ENCODE data around the gene OR2A7. TPM values are rescaled to one million over a fixed set of nuclear protein-coding genes. Genes with fewer than 3 reads are reported as not detected.
"Not testable (repeated sequence)": the region's sequence is repeated elsewhere in the genome, so short reads cannot be mapped to it uniquely, and the experiment has no call there.

Gene OR2A7
- total RNA-seq, 1 donor from 2014 or later: 7.4 TPM

GRCh38 chr7:144281981-144282380, 17.4 kb upstream of the OR2A7 start:
- intact Hi-C loops (cut with DNase I); H3K27me3 ChIP-seq; DNase-seq (ENCODE audit: extremely low spot score in 2 of 2); H3K36me3 ChIP-seq; H3K4me1 ChIP-seq; H3K4me3 ChIP-seq; H3K9me3 ChIP-seq; H3K27ac ChIP-seq: not testable (repeated sequence)

- DNase-seq (ENCODE audit: extremely low spot score in 2 of 2); H3K4me1 ChIP-seq; intact Hi-C loops (cut with DNase I); H3K27ac ChIP-seq; H3K36me3 ChIP-seq; H3K27me3 ChIP-seq; H3K9me3 ChIP-seq; H3K4me3 ChIP-seq: not testable (repeated sequence)
Measured at GRCh38 chr7:144280010-144280409, 15.4 kb upstream of the OR2A7 start.

- H3K4me3 ChIP-seq; DNase-seq (ENCODE audit: extremely low spot score in 2 of 2); H3K27me3 ChIP-seq; H3K36me3 ChIP-seq; H3K4me1 ChIP-seq; H3K9me3 ChIP-seq; intact Hi-C loops (cut with DNase I); H3K27ac ChIP-seq: not testable (repeated sequence)
Measured at GRCh38 chr7:144275281-144275680, 10.7 kb upstream of the OR2A7 start.

GRCh38 chr7:144269188-144269587, 4.6 kb upstream of the OR2A7 start, which contains the start of gene CTAGE8:
Gene CTAGE8, minus strand, starts transcription at chr7:144269288. Its CDS starts 38 bp downstream, at chr7:144269250.
- H3K36me3 ChIP-seq; H3K9me3 ChIP-seq; intact Hi-C loops (cut with DNase I); DNase-seq (ENCODE audit: extremely low spot score in 2 of 2); H3K4me1 ChIP-seq; H3K27me3 ChIP-seq; H3K4me3 ChIP-seq; H3K27ac ChIP-seq: not testable (repeated sequence)

- H3K4me3 ChIP-seq; intact Hi-C loops (cut with DNase I); H3K27me3 ChIP-seq; H3K4me1 ChIP-seq; H3K36me3 ChIP-seq; H3K27ac ChIP-seq; H3K9me3 ChIP-seq; DNase-seq (ENCODE audit: extremely low spot score in 2 of 2): not testable (repeated sequence)
Measured at GRCh38 chr7:144262128-144262527, 2.5 kb downstream of the OR2A7 start.

- H3K4me3 ChIP-seq; intact Hi-C loops (cut with DNase I); H3K36me3 ChIP-seq; H3K9me3 ChIP-seq; H3K4me1 ChIP-seq; H3K27ac ChIP-seq; H3K27me3 ChIP-seq; DNase-seq (ENCODE audit: extremely low spot score in 2 of 2): not testable (repeated sequence)
Measured at GRCh38 chr7:144259067-144259466, 5.5 kb downstream of the OR2A7 start.

GRCh38 chr7:144256112-144256511, 8.5 kb downstream of the OR2A7 start:
- H3K4me3 ChIP-seq: no peak overlapping the region
- intact Hi-C loops (cut with DNase I): no loop called here
- H3K36me3 ChIP-seq: no peaks in the 10 kb centered on the region
- no peaks in the 10 kb centered on the region for H3K9me3 ChIP-seq
- TF ChIP-seq CTCF (IDR thresholded peaks at IDR 0.05): no peak
- no peak overlapping the region for H3K27ac ChIP-seq
- H3K27me3 ChIP-seq: no peaks in the 10 kb centered on the region
- no peaks in the 10 kb centered on the region for H3K4me1 ChIP-seq
- peak; percentile 62 to 94 for DNase-seq (ENCODE audit: extremely low spot score in 2 of 2)

GRCh38 chr7:144255471-144255897, 9.1 kb downstream of the OR2A7 start:
- Histone ChIP-seq H3K27ac (no peak overlapping the region), H3K27me3 (no peaks in the 10 kb centered on the region), H3K4me3 (no peak overlapping the region), H3K36me3 (no peaks in the 10 kb centered on the region), H3K4me1 (no peaks in the 10 kb centered on the region), H3K9me3 (no peaks in the 10 kb centered on the region)
- intact Hi-C loops (cut with DNase I): no loop called here
- peak; percentile 49 to 93 for DNase-seq (ENCODE audit: extremely low spot score in 2 of 2)
- no peak for TF ChIP-seq POLR2AphosphoS5 (IDR thresholded peaks at IDR 0.05; ENCODE audit: insufficient read depth in 1 of 2, low read depth in 1 of 2)
- TF ChIP-seq CTCF (IDR thresholded peaks at IDR 0.05): no peak
- TF ChIP-seq POLR2A (IDR thresholded peaks at IDR 0.05): no peak

- H3K27ac ChIP-seq; H3K27me3 ChIP-seq; intact Hi-C loops (cut with DNase I); H3K4me3 ChIP-seq; DNase-seq (ENCODE audit: extremely low spot score in 2 of 2); H3K9me3 ChIP-seq; H3K4me1 ChIP-seq; H3K36me3 ChIP-seq: not testable (repeated sequence)
Measured at GRCh38 chr7:144252307-144252706, 12.3 kb downstream of the OR2A7 start.

GRCh38 chr7:144247674-144248330, 16.8 kb downstream of the OR2A7 start:
- H3K27me3 ChIP-seq; H3K36me3 ChIP-seq; DNase-seq (ENCODE audit: extremely low spot score in 2 of 2); H3K27ac ChIP-seq; H3K4me3 ChIP-seq; H3K4me1 ChIP-seq; H3K9me3 ChIP-seq; intact Hi-C loops (cut with DNase I): not testable (repeated sequence)

- intact Hi-C loops (cut with DNase I); H3K9me3 ChIP-seq; H3K27me3 ChIP-seq; H3K4me1 ChIP-seq; H3K4me3 ChIP-seq; DNase-seq (ENCODE audit: extremely low spot score in 2 of 2); H3K27ac ChIP-seq; H3K36me3 ChIP-seq: not testable (repeated sequence)
Measured at GRCh38 chr7:144246967-144247366, 17.6 kb downstream of the OR2A7 start.

GRCh38 chr7:144245372-144245771, 19.2 kb downstream of the OR2A7 start:
- H3K9me3 ChIP-seq; H3K27me3 ChIP-seq; H3K4me1 ChIP-seq; H3K4me3 ChIP-seq; H3K36me3 ChIP-seq; DNase-seq (ENCODE audit: extremely low spot score in 2 of 2); intact Hi-C loops (cut with DNase I); H3K27ac ChIP-seq: not testable (repeated sequence)
